HG03064 (cell line): Measurements from ENCODE around the gene DAGLA.

Experiments
- ATAC-seq: cut with Tn5 transposase; IDR thresholded peaks from one replicate; pipeline ENCODE4 v1.9.1; 2021; ENCODE audit warnings: low read depth; ENCODE audit not compliant: unreplicated experiment

Gene DAGLA

DNA sequence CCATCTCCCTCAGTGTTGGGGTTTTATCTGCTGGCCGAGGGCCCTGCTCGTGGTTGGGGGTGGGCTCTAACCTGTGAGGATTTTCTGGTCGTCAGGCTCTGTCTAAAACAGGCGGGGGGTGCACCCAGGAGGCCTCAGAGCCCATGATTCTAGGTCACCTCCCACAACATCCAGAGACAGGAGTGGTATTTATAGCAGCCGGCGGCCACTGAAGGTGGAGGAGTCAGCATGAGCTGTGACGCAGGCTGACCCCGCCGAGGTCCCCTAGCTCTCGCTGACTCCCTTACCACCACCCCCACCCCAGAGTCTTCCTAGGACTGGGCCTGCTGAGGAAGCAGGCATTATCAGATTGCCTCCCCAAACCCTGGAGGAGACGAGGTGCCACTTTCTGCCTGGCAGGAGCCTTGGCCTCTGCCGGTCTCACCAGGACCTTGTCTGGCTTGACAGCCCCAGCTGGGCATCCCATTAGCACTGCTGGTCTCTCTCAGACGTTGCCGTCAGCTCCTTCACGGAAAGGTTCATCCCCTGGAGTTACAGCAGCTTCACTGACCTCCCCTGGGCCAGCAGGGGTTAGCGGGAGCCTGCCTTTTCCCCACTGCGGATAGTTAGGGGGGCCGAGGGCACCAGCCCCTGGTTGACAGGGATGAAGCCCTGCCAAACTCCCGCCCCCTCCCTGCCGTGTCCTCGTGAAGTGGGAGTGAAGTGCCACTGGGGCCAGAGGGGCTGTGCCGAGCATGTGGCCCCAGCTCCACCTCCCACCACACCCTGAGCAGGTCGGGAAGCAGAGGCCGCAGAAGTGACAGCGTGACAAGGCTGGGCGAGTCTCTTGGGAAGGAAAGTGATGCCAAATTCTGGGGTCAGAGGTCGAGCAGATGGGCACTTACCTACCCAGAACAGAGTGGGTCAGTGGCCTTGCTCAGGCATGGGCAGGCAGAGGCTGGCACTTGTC lies 26.5 kb downstream of the DAGLA start:
- no peak for ATAC-seq

- ATAC-seq = no peak
These were observed 27.4 kb downstream of the DAGLA start for GRCh38 chr11:61707574-61707973.

GRCh38 chr11:61709110-61709509 lies 28.9 kb downstream of the DAGLA start:
- no peak for ATAC-seq

GRCh38 chr11:61709572-61709971 lies 29.4 kb downstream of the DAGLA start:
- no peak for ATAC-seq

DNA sequence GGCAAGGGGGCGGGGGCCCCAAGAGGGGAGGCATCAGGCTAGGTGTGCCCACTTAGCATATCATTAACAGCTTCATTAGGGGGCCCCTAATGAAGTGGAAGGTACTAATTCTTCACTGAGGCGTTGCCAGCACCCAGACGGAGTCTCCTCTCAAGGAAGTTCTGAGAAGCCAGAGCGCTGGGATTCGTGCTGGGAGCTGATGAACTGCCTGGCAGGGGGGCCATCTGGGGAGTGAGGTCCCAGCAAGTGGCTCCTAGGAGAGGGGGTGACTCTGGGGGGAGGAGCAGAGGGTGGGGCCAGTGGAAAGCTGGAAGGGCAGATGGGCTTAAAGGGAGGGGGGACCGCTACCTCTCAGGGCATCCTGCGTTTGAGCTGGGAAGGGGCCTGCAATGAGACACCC lies 29.8 kb downstream of the DAGLA start:
- ATAC-seq = no peak

DNA sequence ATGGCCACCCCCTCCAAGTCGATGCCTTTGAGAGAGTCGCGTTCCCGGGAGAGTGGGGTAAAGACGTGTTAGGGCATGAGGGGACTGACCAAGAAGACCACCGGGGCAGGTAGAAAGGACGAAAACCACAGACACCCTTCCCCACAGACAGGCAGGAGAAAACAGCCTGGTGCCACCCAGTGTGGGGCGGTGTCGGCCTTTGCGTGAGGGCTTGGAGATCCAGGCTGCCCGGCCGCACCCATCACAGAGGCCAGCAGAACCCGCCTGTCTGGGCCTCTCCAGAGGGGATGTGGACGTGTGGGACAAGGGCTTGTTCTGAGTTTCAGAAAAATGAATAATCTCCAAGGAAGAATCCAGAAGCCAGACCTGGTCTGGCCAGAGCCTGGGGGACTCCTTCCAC lies 30.8 kb downstream of the DAGLA start:
- ATAC-seq = no peak

DNA sequence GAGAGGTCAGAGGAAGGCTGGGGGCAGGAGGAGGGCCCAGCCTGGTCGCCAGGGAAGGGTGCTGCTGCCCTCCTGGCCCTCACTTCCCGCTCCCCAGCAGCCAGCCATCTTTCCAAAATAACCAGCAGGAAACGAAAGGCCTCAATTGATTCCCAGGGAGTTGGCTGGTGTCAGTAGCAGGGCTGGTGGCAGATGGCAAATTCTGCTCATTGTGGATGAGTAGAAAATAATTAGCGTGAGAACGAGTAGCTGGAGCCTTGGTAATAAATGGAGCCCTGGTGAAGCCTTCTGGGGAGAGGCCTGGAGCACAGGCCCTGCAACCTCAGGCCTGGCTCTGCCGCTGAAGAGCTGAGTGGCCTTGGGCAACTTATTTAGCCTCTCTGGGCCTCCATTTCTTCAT lies 31.3 kb downstream of the DAGLA start:
- ATAC-seq = no peak

DNA sequence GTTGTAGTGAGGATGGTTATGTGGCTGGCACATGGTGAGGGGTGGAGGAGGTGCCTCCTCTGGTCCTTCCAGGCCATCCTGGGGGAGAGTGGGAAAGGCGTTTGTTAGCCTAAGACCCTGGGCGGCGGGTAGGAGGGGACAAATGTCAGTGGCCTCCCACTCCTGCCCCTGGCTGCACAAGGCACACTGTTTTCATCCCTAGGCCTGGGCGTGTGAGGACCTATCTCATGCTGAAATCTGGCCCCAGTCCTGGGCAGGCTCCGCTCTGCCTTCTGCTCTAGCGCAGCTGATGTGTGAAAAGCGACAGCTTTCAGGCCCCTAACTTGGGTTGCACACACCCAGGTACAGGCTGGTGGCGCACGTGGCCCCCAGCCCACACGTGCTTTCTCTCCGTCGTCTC lies 32.1 kb downstream of the DAGLA start:
- ATAC-seq = no peak

GRCh38 chr11:61712846-61713245 lies 32.7 kb downstream of the DAGLA start:
- ATAC-seq = no peak

GRCh38 chr11:61713464-61713863 lies 33.3 kb downstream of the DAGLA start:
- no peak for ATAC-seq

GRCh38 chr11:61713906-61714305 lies 33.7 kb downstream of the DAGLA start:
- ATAC-seq = no peak

GRCh38 chr11:61714316-61714715 lies 34.1 kb downstream of the DAGLA start:
- no peak for ATAC-seq

- ATAC-seq = no peak
These were observed 34.7 kb downstream of the DAGLA start for GRCh38 chr11:61714916-61715315.

DNA sequence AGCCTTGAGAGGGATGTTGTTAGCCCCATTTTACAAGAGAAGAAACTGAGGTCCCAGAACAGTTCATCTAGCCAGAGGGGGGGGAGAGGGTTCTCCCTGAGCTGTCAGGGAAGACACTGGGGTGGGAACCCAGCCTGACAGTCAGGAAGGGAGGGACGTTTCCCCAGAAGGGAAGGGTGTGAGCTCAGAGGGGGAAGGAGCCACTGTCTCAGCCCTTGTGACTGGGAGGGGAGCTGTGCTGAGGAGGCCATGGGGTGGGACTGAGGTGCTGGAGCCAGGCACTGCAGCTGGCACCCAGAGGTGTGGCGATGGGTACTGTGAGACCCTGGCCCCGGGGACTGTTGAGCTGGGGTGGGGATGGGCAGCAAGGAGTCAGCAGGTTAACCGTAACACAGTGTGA lies 35.7 kb downstream of the DAGLA start:
- no peak for ATAC-seq

DNA sequence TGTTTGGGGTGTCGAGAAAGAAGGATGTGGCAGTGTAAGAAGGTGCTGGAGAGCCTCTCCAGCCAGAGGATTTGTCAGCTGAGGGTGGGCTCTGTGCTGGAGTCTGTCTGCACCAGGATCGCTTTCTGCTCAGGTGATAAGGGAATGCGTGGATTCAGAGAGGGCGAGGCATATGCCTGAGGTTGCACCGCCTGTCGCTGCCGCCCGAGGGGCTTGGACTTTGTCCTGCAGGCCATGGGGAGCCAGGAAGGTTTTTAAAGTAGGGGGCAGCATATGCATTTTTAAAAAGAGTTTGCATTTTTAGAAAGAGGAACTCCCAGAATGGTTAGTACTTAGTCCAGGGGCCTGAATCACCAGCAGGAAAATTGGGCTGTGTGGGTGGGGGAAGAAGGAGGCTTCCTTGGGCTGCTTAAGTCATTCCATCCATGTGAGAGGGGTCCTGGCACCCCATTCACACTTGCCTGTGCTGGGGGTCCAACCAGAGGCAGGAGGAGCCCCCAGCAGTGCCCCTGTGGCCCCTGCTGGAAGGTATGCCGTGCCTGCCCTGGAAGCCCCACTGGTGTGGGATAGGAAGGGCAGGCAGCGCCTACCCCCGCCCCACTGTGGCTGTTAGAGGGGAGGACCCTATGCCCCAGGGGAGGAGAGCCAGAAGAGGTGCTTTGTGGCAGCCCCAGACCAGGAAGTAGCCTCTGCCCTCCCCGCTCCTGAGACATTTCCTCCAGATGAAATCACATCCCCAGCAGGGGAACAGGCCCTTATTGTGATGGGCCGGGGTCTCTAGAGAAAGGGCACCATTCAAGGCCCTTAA lies 36.5 kb downstream of the DAGLA start:
- no peak for ATAC-seq

- ATAC-seq = no peak
These were observed 37.3 kb downstream of the DAGLA start for GRCh38 chr11:61717286-61718033.

DNA sequence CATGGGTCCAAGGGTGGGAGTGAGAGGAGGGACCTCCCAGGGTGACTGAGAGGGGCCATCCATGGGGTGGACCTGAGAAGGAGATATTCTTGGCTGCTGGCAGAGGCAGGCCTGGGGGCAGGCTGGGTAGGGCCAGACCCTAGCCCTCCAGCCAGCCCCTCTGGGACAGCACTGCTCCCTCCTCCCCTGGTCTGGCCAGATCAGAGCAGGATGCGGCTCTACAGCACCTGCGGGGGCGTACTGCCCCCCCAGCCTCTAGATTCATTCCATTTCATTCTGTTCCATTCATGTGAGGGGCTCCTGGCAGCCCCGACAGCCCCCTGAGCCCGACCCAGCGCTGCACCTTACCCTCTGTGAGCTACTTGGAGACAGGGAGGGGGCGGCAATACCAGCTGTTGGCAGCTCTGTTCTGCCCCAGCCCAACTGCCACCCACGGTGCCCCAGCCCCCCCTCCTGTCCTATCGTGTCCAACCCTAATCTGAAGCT lies 37.9 kb downstream of the DAGLA start:
- no peak for ATAC-seq

- no peak for ATAC-seq
These were observed 38.6 kb downstream of the DAGLA start for GRCh38 chr11:61718621-61719302.

GRCh38 chr11:61719978-61720377 lies 39.8 kb downstream of the DAGLA start:
- ATAC-seq = no peak

GRCh38 chr11:61720597-61720996 lies 40.4 kb downstream of the DAGLA start:
- ATAC-seq = no peak
